Fibroblast of skin of right biceps (primary cell): Measurements from ENCODE around the gene BCL10.
"Not testable (repeated sequence)": the region's sequence is repeated elsewhere in the genome, so short reads cannot be mapped to it uniquely, and the experiment has no call there.

Experiments
- DNase-seq: peaks from one replicate; pipeline ENCODE4 v3.0.0-alpha.2; 2013

Gene BCL10

DNA sequence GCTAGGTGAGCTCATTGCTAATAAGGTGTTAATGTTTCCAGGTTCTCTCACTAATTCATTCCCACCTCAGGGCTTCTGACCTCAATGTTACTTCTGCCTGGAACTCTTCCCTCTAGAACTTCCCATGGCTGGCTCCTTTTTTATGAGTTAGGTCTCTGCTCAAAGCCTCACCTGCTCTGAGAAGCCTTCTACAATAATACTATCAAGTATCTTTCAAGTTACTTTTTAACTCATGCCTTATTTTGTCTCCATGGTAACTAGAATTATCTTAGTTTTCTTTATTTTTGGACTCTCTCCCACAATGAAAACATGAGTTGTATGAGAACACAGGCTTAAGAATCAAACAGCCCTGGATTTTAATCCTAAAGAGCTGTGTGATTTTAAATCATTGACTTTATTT, 13.4 kb downstream of the BCL10 start:
- no peak for DNase-seq

DNA sequence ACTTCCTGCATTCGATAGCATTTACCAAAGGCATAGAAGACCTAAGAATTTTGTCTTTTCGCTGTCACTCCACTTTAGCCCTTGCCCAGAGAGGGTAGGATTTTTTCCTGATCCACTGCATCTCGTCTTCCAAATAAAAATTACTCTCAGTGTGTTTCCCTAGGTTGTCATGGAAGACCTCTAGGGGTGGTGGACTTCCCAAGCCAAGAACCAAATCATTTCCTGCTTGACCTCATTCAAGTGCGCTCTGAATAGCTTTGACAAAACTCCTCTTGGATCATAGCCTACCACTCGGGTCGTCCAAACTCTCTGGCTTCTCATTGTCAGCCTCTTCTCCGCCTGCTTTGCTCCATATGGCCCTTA, 16.5 kb downstream of the BCL10 start:
- DNase-seq, result peak; percentile 52

DNA sequence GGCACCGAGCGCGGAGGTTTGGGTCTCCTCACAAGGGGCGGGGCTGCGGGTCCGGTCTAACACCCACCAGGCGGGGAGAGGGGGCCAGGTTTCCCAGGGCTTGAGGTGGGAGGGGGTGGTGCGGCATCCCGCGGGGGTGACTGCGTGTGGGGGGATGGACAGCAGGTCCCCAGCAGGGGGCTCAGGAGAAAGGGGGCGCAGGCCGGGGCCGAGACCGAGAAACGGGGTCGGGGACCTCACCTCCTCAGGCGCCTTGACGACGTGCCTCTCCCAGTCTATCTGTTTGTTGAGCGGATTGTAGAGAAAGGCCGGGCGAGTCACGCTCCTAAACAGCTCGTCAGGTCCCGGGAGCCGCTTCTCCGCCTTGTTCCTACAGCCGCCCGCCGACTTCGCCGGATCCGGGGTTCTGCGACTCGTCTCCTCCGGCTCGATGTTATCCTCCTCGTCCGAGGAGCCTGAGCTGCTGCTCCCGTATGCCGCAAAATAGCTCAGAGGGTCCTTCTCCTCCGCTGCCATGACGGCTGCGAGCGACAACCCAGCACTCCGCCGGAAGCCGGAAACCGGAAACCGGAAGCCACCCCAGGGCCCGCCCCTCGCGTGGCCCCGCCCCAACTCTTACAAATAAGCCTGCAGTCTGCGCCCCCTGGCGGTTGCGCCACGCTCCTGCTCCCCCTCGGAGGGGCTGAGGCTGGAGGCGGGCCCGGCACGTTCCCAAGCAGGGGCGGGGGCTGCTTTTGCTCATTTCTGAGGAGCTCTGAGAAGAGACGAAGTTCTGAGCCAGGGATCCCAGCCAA, 17.1 kb downstream of the BCL10 start, which contains the start of gene C1orf52:
Gene C1orf52, minus strand, starts transcription at position 545 of the 794 bp plus-strand sequence. Its CDS starts 29 bp downstream, at position 516.
- DNase-seq, result peak; percentile 93

DNA sequence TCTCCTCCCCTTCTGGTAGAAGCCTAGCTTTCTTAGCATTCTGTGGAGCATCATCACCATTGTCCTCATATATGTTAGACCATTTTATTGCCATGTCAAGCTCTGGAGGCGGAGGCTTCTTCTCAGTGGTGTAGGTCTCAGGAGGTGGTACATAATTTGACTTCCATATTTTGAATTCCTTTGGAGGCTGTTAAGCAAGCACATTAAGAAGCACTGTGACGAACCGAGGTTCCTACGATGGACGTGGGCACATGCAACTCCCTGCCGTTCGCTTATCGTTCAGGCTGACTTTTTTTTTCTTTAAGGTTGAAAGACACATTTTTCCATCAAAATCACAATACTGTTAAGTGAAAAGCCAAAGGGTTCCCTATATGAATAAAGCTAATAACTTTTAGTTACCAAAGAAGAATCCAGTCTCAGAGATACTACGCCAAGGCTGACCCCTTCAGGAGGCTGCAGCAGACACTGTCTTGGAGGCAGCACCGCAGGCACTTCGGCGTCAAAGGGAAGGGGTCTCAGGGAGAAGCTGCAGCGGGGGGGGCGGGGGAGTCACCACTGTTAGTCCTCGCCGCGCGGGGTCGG, 17.8 kb downstream of the BCL10 start:
- peak; percentile 32 for DNase-seq

DNA sequence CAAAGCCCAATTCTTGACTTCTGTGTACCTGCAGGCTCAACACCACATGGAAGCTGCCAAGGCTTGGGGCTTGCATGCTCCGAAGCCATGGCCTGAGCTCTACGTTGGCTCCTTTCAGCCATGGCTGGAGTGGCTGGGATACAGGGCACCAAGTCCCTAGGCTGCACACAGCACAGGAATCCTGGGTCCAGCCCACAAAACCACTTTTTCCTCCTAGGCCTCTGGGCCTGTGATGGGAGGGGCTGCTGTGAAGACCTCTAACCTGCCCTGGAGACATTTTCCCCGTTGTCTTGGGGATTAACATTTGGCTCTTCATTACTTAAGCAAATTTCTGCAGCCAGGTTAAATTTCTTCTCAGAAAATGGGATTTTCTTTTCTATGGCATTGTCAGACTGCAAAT, 27.4 kb downstream of the BCL10 start:
- not testable (repeated sequence) for DNase-seq

DNA sequence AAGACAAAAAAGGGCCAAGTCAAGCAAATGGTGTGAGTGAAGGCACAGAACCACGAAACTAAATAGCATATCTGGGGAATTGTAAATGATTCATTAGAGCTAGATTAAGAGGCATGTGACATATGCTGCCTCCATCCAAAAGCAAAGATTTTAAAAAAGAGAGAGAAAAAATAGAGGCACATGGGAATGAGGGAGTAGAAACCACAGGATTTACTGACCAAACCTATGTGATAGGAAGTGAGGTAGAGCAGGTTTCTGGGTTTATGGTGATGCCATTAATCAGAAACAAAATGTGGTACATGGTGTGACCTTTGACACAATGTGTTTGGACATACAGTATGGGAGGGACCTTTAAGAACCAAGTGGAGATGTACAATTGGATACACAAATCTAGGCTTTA, 30.5 kb downstream of the BCL10 start:
- no peak for DNase-seq

DNA sequence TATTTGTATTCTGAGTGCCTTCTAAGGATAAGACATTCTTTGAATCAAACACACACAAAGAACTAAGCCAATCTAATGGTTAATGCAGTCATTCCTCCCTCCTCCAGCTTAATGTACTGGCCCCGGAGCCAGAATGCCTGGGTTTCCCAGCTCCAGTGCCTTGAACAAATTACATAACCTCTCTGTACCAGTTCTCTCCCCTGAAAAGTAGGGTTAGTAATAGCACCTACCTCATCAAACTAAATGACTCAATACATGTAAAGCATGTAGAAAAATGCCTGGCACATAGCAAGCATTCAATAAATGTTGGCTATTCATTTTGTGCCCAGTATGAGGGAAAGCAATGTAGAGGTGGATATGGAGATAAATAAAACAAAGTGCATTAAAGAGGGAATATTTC, 31.0 kb downstream of the BCL10 start:
- DNase-seq, result peak; percentile 25

DNA sequence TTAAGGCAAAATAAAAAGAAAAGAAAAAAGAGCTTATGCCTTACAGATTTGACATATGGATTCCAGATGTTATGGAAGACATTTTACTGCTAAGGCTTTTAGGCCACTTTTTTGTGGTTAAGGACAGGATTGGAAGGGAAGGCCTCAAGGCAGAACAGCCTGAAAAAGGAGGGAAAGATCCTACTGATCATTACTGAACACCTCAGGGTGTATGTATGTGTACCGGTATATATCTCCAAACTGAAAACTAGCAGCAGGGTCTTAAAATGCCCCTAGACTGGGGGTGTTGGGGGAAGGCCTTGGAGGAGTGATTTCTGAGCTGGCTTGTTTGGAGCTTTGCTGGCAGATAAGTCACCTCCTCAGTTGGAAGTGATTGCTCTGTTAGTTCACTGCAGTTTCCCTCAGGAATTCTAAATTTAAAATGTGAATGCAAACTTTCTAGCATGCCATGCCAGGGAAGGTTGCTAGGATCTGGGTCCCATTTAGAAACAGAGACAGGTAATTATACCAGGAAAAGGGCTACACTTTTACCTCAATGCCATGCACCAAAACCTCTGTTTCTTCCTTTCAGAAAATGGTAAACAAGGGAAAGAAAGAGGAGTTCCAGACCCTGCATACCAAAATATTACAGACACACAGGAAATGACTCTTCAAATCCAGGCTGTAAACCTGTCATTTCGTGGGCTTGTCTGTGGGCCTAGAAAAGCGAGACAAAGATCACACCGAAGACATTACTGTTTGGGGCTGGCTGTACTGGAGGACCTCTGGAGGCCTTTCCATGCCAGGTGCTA, 32.0 kb downstream of the BCL10 start:
- peak; percentile 78 for DNase-seq

DNA sequence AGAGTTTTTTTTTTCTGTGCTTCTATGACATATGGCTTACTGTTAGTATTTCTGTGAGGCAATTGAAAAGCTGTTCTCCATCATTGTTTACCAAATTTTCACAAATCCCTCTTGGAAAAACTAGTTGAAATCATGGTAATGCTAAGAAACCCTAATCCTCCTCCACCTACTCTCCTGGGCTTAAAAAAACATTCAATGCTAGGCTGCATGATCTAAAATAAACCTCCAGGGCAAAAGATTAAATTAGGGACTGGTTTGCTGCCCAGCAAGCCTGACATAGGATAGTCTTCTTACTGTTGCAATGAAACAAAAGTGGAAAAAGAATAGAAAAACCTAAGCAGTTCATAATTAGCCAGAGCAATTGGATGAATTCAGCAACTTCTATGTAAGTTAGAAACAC, 33.1 kb downstream of the BCL10 start:
- no peak for DNase-seq

DNA sequence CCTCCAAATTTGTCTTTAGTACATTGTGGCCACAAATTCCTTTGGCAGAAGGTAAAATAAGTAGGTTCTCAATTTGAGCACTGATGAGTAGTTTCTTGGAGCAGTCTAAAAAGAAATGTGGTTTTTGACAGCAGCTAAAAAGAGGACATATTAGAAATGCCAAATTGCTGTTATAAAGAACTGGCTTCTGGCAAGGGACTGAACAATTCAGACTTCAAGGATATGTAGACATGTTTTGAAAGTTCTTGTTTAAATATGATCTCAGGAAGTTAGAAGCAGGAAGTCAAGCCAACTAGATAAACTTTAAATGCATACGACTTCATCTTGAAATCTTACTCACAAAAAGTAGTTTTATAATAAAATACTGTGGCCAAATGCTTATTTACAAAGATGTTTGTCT, 35.8 kb downstream of the BCL10 start:
- no peak for DNase-seq

DNA sequence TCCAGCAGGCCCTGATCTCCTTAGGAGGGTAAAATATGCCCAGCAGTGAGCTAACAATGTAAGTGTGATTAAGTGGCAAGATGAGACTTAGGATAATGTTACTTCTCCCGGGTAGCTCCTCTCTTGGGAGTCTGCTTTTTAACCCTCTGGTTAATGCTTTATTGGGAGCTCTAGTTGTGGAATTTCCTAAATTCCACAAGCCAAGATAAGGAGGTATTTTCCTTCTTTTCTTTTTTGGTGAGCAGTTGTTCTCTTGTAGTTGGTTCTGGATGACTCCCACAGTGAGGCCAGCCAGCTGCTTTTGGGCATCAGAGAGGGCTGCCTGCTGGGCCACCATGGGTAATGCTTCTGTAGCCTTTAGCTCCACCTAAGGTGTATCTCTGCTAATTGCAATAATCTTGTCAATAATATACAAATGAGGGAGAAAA, 36.2 kb downstream of the BCL10 start:
- DNase-seq, result peak; percentile 37

DNA sequence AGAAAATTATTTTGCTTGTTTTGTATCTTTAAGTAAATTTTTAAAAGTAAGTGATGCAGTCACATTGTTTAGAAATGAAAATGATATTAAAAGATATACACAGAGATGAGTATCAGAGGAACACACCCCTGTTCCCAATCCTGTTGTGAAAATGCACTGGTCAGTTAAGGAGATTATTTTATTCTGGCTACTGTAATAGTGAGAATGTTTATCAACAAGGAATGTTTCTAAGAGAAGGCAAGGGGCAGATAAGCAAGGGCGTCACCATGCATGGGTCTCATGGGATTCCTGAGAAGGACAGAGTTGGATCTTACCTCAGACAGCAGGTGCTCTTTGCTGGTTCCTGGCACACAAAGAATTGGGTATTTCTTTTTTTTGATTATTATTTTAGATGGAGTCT, 38.8 kb downstream of the BCL10 start:
- no peak for DNase-seq

DNA sequence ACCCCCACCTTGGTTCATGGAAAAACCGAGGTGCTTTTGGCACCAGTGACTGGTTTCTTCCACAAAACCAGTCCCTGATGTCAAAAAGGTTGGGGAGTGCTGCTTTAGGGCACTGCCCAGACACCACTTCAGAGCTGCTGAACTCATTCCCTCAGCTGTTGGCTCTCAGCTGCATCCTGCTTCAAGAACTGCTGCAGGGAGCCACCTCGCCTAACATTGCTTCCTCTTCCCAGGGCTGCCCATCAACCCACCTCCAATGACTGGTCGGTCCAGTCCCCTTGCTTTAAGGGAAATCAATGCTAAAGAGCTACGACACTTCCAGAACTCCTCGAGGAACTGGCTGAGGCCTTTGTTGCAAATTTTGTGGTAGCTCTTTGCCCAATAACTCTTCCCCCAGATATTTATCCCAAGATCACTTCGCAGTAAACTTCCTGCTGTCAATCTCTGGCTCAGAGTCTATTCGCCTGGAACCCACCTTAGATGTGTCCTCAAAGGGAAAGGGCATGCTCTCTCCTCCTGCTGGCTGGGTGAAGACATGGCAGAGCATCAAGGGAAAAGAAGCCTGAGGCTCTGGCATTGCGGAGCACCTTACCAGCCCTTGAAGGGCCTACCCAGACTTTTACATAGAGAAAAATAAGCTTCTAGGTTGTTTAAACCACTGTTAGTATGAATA, 46.0 kb downstream of the BCL10 start:
- DNase-seq, result no peak

DNA sequence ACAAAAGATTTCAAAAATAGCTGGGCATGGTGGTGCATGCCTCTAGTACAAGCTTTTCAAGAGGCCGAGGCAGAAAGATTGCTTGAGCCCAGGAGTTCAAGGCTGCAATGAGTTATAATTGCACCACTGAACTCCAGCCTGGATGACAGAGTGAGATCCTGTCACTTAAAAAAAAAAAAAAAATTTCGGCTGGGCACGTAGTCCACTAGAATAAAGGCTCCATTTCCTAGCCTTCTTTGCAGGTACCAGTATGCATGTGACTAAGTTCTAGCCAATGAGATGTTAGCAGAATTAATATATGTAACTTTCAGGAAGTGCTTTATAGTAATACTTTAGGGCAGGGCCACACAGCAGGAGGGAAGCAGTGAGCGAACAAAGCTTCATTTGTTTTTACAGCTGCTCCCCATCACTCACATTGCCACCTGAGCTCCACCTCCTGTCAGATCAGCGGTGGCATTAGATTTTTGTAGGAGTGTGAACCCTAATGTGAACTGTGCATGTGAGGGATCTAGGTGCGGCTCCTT, 46.8 kb downstream of the BCL10 start:
- DNase-seq, result no peak

DNA sequence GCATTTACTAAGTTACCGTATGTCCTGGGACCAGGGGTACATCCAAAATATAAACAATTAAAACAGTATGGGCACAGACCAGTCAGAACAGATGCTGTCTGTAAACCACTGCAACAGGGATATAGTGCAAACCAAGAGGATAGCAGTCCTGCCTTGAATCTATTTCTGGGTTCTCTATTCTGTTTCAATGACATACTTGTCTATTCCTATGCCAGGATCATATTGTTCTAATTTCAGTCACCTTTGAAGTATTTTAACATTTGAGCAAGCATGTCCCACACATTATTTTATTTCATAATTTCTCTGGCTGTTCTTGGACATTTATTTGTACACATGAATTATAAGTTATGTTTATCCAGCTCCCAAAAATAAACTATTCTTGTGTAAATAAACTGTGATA, 47.5 kb downstream of the BCL10 start:
- DNase-seq, result no peak

DNA sequence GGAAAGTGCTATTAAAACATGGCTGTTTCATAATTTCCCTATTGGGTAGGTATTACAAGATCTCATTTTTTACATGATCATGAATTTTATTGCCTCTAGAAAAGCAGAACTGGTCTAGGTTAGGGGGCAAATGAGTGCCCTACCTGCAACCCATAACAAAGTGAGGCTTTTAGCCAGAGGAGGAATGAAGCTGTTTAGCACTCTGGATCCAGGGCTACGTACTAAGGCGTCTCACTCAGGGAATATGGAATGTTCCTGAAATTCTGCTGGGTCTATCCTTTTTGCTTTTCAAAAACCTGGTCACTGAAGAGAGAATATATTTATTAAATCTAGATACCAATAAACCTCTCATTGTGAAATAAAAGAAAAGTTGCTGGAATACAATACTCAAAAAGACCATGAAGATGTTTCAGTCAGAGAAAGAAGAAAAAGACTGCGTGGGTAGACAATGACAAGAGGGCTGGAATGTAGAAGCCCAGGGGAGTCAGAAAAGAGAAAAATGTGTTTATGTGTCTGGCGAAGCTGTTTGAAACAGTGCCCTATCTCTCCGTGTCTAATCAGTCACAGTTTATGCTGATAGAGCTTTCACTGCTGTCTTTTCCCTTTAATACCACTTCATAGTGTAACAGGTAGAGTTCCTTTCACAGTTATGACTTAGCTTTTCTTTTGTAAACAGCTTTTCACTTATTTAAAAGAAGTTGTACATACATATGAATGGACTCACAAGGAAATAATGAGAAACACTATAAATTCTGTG, 50.6 kb downstream of the BCL10 start:
- DNase-seq, result no peak

DNA sequence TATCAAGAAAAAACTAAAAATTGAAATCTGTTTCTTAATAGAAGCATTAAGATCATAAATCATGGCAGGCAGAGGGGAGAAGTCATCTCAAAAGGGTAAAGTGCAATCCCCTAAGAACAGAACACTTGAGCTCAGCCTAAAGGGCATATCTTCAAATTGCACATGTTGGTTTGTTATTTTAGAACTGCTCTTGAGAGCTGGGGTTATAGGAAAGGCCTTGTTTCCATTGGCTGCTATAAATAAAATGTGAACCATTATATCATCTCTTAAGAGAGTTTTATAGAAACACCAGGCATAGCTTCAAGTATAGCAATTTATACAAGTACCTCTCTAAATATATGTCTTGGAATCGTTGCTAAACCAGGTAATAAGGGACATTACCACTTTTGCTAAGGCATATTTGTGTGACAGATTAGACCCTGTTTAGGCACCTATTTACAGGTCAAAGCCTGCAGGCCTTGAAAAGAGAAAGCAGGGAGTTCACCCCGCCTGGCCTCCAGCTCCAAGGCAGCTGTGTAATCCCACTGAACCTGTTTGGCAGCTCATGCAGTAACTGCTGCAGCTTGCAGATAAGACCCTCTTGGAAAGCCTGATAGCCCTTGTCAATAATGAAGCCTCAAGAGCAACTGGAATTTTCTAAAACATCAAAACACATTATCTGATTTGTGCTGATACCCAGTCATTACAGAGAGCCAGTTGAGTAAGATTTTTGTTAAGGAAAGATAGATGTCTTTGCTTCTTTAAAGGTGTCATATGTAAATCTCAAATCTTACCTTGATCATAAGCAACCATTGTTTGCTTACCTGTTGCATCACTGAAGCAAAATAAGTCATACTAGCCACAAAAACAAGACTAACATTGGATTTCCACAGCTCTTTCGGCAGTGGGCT, 51.5 kb downstream of the BCL10 start:
- DNase-seq, result no peak

DNA sequence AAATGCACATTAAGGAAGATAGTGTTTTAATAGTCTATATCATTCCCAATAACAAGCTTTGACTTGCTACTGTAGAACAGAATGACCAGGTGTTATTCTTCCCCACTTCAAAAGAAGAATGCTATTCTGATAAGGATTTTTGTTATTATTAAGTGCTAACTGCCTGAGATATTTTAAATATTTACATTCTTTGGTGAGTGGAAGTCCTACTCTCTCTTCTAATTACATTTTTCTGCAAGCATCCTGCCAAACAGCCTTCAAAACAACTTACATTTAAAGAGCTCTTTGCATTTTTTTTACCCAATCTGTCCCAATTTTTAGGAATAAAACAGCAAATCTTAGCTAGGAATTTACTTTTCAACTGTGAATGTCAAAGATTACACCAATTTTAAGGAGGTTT, 52.1 kb downstream of the BCL10 start:
- DNase-seq, result no peak

DNA sequence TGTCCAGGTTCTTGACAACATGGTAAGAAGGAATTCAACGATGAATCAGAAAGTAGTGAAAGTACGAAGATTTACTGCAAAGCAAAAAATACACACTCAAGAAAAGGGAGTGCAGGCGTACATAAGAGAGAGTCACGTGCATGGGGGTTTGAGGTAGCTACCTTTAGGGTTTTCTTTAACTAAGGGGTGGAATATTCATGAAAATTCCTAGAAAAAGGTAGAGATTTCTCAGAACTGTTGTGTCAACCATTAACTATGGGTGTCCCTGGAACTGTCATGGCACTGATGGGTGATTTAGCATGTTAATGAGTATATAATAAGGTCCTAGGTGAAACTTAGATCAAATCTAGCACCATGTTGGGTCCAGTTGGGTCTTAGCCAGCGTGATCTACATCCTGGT, 53.1 kb downstream of the BCL10 start:
- no peak for DNase-seq

DNA sequence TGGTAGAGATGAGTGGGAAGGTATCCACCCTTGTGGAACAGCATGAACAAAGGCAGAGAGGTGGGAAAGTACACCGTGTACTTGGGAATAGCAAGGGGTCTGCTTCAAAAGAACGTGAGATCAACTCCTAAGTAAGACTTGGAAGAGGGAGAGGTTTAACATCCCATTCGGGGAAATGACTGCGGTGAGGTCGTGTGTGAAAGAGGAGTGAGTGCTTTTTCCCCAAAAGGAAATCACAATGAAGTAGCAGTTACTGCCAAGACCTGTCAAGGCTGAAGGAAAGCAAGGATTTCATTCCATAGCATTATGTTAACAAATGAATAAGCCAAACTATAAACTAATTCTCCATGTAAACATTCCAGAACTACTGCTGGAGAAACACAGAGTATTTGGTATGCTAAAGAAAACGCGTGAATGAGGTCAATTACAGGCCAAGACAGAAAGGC, 55.7 kb downstream of the BCL10 start:
- peak; percentile 57 for DNase-seq
